H9 (cell line): ENCODE measurements around the gene IFIT5. TPM values are rescaled to one million over a fixed set of nuclear protein-coding genes. Genes with fewer than 3 reads are reported as not detected.

ENCODE experiments used
- DNase-seq: peaks from one replicate; pipeline ENCODE4 v3.0.0-alpha.2; 2017
- H2AFZ ChIP-seq: one replicate; pipeline ENCODE4 v1.6.1; 2013; ENCODE audit warnings: mild to moderate bottlenecking, low read length, control low read depth, moderate library complexity
- H2AK5ac ChIP-seq: 2 replicates; pipeline ENCODE4 v1.6.1; 2013; ENCODE audit warnings: low read length, control low read depth, mixed read lengths; ENCODE audit not compliant: insufficient read length
- H2BK120ac ChIP-seq: one replicate; pipeline ENCODE4 v1.6.1; 2013; ENCODE audit warnings: low read depth, mild to moderate bottlenecking, low read length, control low read depth, inconsistent platforms; ENCODE audit not compliant: poor library complexity, severe bottlenecking
- H2BK12ac ChIP-seq: 2 replicates; pipeline ENCODE4 v1.6.1; 2013; ENCODE audit warnings: low read length, control low read depth, mixed read lengths, low read depth; ENCODE audit not compliant: insufficient read length
- H2BK15ac ChIP-seq: 2 replicates; pipeline ENCODE4 v1.6.1; 2013; ENCODE audit warnings: low read depth, low read length, control low read depth
- H2BK20ac ChIP-seq: one replicate; pipeline ENCODE4 v1.6.1; 2013; ENCODE audit warnings: low read depth, mild to moderate bottlenecking, low read length, control low read depth, inconsistent platforms; ENCODE audit not compliant: poor library complexity, severe bottlenecking
- H2BK5ac ChIP-seq: 2 replicates; pipeline ENCODE4 v1.6.1; 2013; ENCODE audit warnings: low read length, control low read depth, mixed read lengths; ENCODE audit not compliant: insufficient read length
- H3K14ac ChIP-seq: 2 replicates; pipeline ENCODE4 v1.6.1; 2013; ENCODE audit warnings: low read length, control low read depth; ENCODE audit not compliant: insufficient read depth
- H3K18ac ChIP-seq: 2 replicates; pipeline ENCODE4 v1.6.1; 2013; ENCODE audit warnings: low read depth, mild to moderate bottlenecking, mixed read lengths, low read length, control low read depth; ENCODE audit not compliant: insufficient read length
- H3K23ac ChIP-seq: 2 replicates; pipeline ENCODE4 v1.6.1; 2013; ENCODE audit warnings: low read length, control low read depth, mixed read lengths, low read depth; ENCODE audit not compliant: insufficient read length
- H3K23me2 ChIP-seq: 2 replicates; pipeline ENCODE4 v1.6.1; 2013; ENCODE audit warnings: low read depth, mild to moderate bottlenecking, mixed read lengths, low read length, control low read depth; ENCODE audit not compliant: insufficient read length, poor library complexity, severe bottlenecking
- H3K27ac ChIP-seq: 2 replicates; pipeline ENCODE4 v1.5.1; 2013; ENCODE audit warnings: low read length, control low read depth, mixed read lengths, low read depth; ENCODE audit not compliant: insufficient read length
- H3K27me3 ChIP-seq: 2 replicates; pipeline ENCODE4 v1.6.1; 2013; ENCODE audit warnings: low read length, control low read depth, inconsistent platforms; ENCODE audit not compliant: insufficient read depth
- H3K4ac ChIP-seq: 2 replicates; pipeline ENCODE4 v1.6.1; 2013; ENCODE audit warnings: low read depth, mild to moderate bottlenecking, control low read depth, inconsistent platforms, low read length, moderate library complexity
- H3K4me1 ChIP-seq: 2 replicates; pipeline ENCODE4 v1.6.1; 2013; ENCODE audit warnings: low read length, control low read depth, inconsistent platforms; ENCODE audit not compliant: insufficient read depth
- H3K4me2 ChIP-seq: 2 replicates; pipeline ENCODE4 v1.6.1; 2013; ENCODE audit warnings: low read length, control low read depth, mixed read lengths; ENCODE audit not compliant: insufficient read length, insufficient read depth
- H3K56ac ChIP-seq: 2 replicates; pipeline ENCODE4 v1.6.1; 2013; ENCODE audit warnings: low read depth, mild to moderate bottlenecking, mixed read lengths, low read length, control low read depth; ENCODE audit not compliant: insufficient read length
- H3K79me1 ChIP-seq: 2 replicates; pipeline ENCODE4 v1.6.1; 2013; ENCODE audit warnings: low read depth, mild to moderate bottlenecking, moderate library complexity, low read length, control low read depth, inconsistent platforms; ENCODE audit not compliant: insufficient read depth, poor library complexity, severe bottlenecking
- H3K79me2 ChIP-seq: 2 replicates; pipeline ENCODE4 v1.6.1; 2013; ENCODE audit warnings: low read length, control low read depth, inconsistent platforms; ENCODE audit not compliant: insufficient read depth
- H3K9ac ChIP-seq: 2 replicates; pipeline ENCODE4 v1.6.1; 2013; ENCODE audit warnings: low read length, control low read depth, mixed read lengths; ENCODE audit not compliant: insufficient read length; ENCODE audit errors: extremely low read depth
- H3K9me3 ChIP-seq: one replicate; pipeline ENCODE4 v1.6.1; 2013; ENCODE audit warnings: low read depth, low read length, inconsistent platforms; ENCODE audit not compliant: control insufficient read depth
- H3T11ph ChIP-seq: one replicate; pipeline ENCODE4 v1.6.1; 2013; ENCODE audit warnings: mild to moderate bottlenecking, low read length, control low read depth, inconsistent platforms
- H4K20me1 ChIP-seq: one replicate; pipeline ENCODE4 v1.6.1; 2013; ENCODE audit not compliant: control insufficient read depth, insufficient read length, insufficient read depth
- H4K5ac ChIP-seq: 2 replicates; pipeline ENCODE4 v1.6.1; 2013; ENCODE audit warnings: low read depth, mild to moderate bottlenecking, mixed read lengths, low read length, control low read depth; ENCODE audit not compliant: insufficient read length
- H4K8ac ChIP-seq: replicated peaks from 2 replicates; pipeline ENCODE4 v1.6.1; 2013; ENCODE audit warnings: low read length, control low read depth, mixed read lengths, low read depth; ENCODE audit not compliant: insufficient read length
- H4K91ac ChIP-seq: 2 replicates; pipeline ENCODE4 v1.6.1; 2013; ENCODE audit warnings: low read depth, mild to moderate bottlenecking, moderate library complexity, mixed read lengths, low read length, control low read depth; ENCODE audit not compliant: insufficient read length
- H3K27ac Mint-ChIP-seq, 3 experiments: 2 replicates in 2 of 3; 3 replicates in 1 of 3; pipeline ENCODE4 v1.8.0; 2020 to 2021; ENCODE audit warnings: mixed read lengths in 3 of 3, mild to moderate bottlenecking in 1 of 3, moderate library complexity in 1 of 3
- H3K27me3 Mint-ChIP-seq: 2 replicates; pipeline ENCODE4 v1.8.0; 2021; ENCODE audit warnings: low read depth, mild to moderate bottlenecking, moderate library complexity, mixed read lengths
- H3K36me3 Mint-ChIP-seq, 3 experiments: 2 replicates in 2 of 3; 3 replicates in 1 of 3; pipeline ENCODE4 v1.8.0; 2020 to 2021; ENCODE audit warnings: low read depth in 3 of 3, mixed read lengths in 3 of 3; ENCODE audit not compliant: insufficient read depth in 1 of 3
- H3K4me1 Mint-ChIP-seq, 2 experiments: 2 replicates each; pipeline ENCODE4 v1.8.0; 2020; ENCODE audit warnings: mixed read lengths in 2 of 2
- H3K4me3 Mint-ChIP-seq, 2 experiments: 2 replicates in 1 of 2; 3 replicates in 1 of 2; pipeline ENCODE4 v1.8.0; 2020 to 2021; ENCODE audit warnings: mild to moderate bottlenecking in 2 of 2, mixed read lengths in 2 of 2, moderate library complexity in 1 of 2
- H3K9me3 Mint-ChIP-seq, 2 experiments: 2 replicates in 1 of 2; 3 replicates in 1 of 2; pipeline ENCODE4 v1.8.0; 2020; ENCODE audit warnings: mild to moderate bottlenecking in 2 of 2, mixed read lengths in 2 of 2, moderate library complexity in 1 of 2
- WGBS: extraction: QIAGEN DNeasy Blood & Tissue Kit; methylation state at CpG from one replicate; pipeline ENCODE4 v1.1.7; 2013; ENCODE audit warnings: missing lambda C conversion rate, low lambda C conversion rate, mixed read lengths; ENCODE audit not compliant: insufficient read length; ENCODE audit errors: extremely low coverage; 5-methylcytosine and 5-hydroxymethylcytosine counted together
- total RNA-seq: library from RNA; stranded (reverse); gene quantifications from 2 replicates; pipeline ENCODE4 v1.2.1, GENCODE V29; 2021
- TF ChIP-seq, protein P1 (sequence below): fragments of 200-600 bp; sonication (generic); conservative IDR thresholded peaks from 3 replicates; pipeline ENCODE4 v1.8.0; 2021; ENCODE audit warnings: antibody characterized with exemption, mild to moderate bottlenecking

IFIT5 gene
- total RNA-seq, 1 experiment from 2014 or later: 2.3 TPM

DNA sequence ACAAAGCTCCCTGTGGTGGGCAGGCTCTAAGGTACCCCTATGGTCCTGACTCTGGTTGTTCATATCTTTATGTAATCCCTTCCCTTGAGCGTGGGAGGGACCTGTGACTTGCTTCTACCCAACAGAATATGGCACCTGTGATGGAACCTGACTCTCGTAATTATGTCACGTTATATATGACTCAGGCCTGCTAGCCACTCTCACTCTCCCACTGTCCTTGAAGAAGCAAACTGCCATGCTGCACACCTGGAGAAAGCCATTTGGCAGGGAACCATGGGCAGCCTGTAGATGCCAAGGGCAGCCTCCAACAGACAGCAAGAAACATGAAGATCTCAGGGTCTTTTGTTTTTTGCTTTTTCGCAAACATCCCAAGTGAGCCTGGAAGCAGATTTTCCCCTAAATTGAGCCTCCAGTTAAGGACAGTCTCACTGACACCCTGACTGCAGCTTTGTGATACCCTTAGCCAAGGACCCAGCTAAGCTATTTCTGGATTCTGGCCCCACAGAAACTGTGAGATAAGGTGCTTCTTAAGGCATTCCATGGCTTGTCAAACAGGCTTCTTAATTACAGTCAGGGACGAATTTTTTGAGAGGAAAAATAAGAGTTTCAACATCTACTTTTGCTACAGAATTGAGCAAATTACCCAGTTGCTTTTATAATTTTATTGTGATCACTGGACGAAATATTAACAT is 49.6 kb downstream of the IFIT5 start:
- Histone ChIP-seq H3K9ac (no peak overlapping the region), H3K56ac (no peak overlapping the region), H3K23me2 (no peaks in the 10 kb centered on the region), H2BK15ac (no peak overlapping the region), H2BK12ac (no peak overlapping the region), H4K8ac (no peak overlapping the region), H3K9me3 (no peaks in the 10 kb centered on the region), H3K4ac (no peak overlapping the region), H3K27ac (no peak overlapping the region), H4K91ac (no peak overlapping the region), H2BK120ac (no peak overlapping the region), H4K20me1 (no peaks in the 10 kb centered on the region), H2BK20ac (no peak overlapping the region), H3K79me2 (no peaks in the 10 kb centered on the region), H3K27me3 (no peaks in the 10 kb centered on the region), H4K5ac (no peak overlapping the region), H3T11ph (no peak overlapping the region), H3K23ac (no peak overlapping the region), H3K4me2 (no peak overlapping the region), H3K14ac (no peak overlapping the region), H3K4me1 (no peaks in the 10 kb centered on the region), H3K79me1 (no peaks in the 10 kb centered on the region), H2AFZ (no peak overlapping the region), H2AK5ac (no peak overlapping the region), H3K18ac (no peak overlapping the region), H2BK5ac (no peak overlapping the region)
- Mint-ChIP-seq H3K4me1 (peaks cover 0 to 3% of the 10 kb centered on the region in 2 experiments; a peak in 3 of 4 replicates), H3K9me3 (no peaks in the 10 kb centered on the region), H3K36me3 (no peaks in the 10 kb centered on the region), H3K27me3 (no peaks in the 10 kb centered on the region), H3K4me3 (no peak overlapping the region), H3K27ac (no peak overlapping the region; a peak in 1 of 7 replicates)
- WGBS: no CpG with 5 or more reads among the region's 6 CpGs
- no peak for DNase-seq
- TF ChIP-seq, protein P1, sequence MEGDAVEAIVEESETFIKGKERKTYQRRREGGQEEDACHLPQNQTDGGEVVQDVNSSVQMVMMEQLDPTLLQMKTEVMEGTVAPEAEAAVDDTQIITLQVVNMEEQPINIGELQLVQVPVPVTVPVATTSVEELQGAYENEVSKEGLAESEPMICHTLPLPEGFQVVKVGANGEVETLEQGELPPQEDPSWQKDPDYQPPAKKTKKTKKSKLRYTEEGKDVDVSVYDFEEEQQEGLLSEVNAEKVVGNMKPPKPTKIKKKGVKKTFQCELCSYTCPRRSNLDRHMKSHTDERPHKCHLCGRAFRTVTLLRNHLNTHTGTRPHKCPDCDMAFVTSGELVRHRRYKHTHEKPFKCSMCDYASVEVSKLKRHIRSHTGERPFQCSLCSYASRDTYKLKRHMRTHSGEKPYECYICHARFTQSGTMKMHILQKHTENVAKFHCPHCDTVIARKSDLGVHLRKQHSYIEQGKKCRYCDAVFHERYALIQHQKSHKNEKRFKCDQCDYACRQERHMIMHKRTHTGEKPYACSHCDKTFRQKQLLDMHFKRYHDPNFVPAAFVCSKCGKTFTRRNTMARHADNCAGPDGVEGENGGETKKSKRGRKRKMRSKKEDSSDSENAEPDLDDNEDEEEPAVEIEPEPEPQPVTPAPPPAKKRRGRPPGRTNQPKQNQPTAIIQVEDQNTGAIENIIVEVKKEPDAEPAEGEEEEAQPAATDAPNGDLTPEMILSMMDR: no peak
